ENCODE data around the gene NHLRC4. TPM values are rescaled to one million over a fixed set of nuclear protein-coding genes. Genes with fewer than 3 reads are reported as not detected.

Gene NHLRC4
- total RNA-seq, 1 experiment from 2014 or later = 0.92 TPM

GRCh38 chr16:559411-560203 is 7.2 kb upstream of the NHLRC4 start:
- Mint-ChIP-seq H3K9me3 (no peaks in the 10 kb centered on the region), H3K36me3 (no peaks in the 10 kb centered on the region), H3K27me3 (ENCODE audit: low read depth) (peaks cover 29% of the 10 kb centered on the region), H3K27ac (no peak overlapping the region), H3K4me3 (peak overlapping the region; percentile 62), H3K4me1 (no peaks in the 10 kb centered on the region)
- no peak for TF ChIP-seq AFF4 (CRISPR knock-in tag; IDR thresholded peaks at IDR 0.05; ENCODE audit: borderline replicate concordance)
- no peak for TF ChIP-seq EMX1 (CRISPR knock-in tag; IDR thresholded peaks at IDR 0.05)
- no peak for TF ChIP-seq E2F5 (CRISPR knock-in tag; IDR thresholded peaks at IDR 0.05)
- no peak for TF ChIP-seq TEAD4 (CRISPR knock-in tag; IDR thresholded peaks at IDR 0.05)
- no peak for TF ChIP-seq RORB (CRISPR knock-in tag; IDR thresholded peaks at IDR 0.05)
- TF ChIP-seq NR3C1 (CRISPR knock-in tag; conservative IDR thresholded peaks at IDR 0.05; ENCODE audit: low read depth) = no peak
- TF ChIP-seq ESRRA (CRISPR knock-in tag; IDR thresholded peaks at IDR 0.05; ENCODE audit: borderline replicate concordance) = no peak
- TF ChIP-seq NR2C2 (CRISPR knock-in tag; IDR thresholded peaks at IDR 0.05) = no peak
- TF ChIP-seq USF2 (CRISPR knock-in tag; IDR thresholded peaks at IDR 0.05) = no peak
- ChIA-PET POLR2A (no interaction called here), CTCF (interaction anchor here (0.9 to 1.5 kb wide), 7 partner anchors 10 to 168 kb away, joined by 3 to 5 read pairs (median 4); no protein-coding TSS in a partner anchor)
- ATAC-seq (peak; percentile 19), DNase-seq (ENCODE audit: low spot score) (no peak)

GRCh38 chr16:560204-560700 is 6.6 kb upstream of the NHLRC4 start, which contains the start of gene PRR35:
PRR35 (plus strand) TSS chr16:560394; CDS start chr16:563295, 2,901 bp downstream.
- peaks cover 29% of the 10 kb centered on the region for H3K27me3 Mint-ChIP-seq (ENCODE audit: low read depth)
- ATAC-seq (no peak), DNase-seq (ENCODE audit: low spot score) (no peak)
- H3K27ac Mint-ChIP-seq = no peak within 1 kb of the TSS
- no peaks in the 10 kb centered on the region for H3K9me3 Mint-ChIP-seq
- ChIA-PET CTCF (interaction anchor here (1.2 kb wide), 1 partner anchor 19 kb away, joined by 5 read pairs; no protein-coding TSS in a partner anchor), POLR2A (no interaction called here)
- no peaks in the 10 kb centered on the region for H3K4me1 Mint-ChIP-seq
- H3K4me3 Mint-ChIP-seq = peak within 1 kb of the TSS; percentile 62
- H3K36me3 Mint-ChIP-seq = no peaks in the 10 kb centered on the region
- no peak for TF ChIP-seq NFYB (CRISPR knock-in tag; conservative IDR thresholded peaks at IDR 0.05; ENCODE audit: low read depth)
- no peak for TF ChIP-seq ZNF512 (CRISPR knock-in tag; IDR thresholded peaks at IDR 0.05; ENCODE audit: borderline replicate concordance)
- no peak for TF ChIP-seq ELF4 (CRISPR knock-in tag; IDR thresholded peaks at IDR 0.05; ENCODE audit: low read depth)
- no peak for TF ChIP-seq ATF1 (CRISPR knock-in tag; IDR thresholded peaks at IDR 0.05)
- no peak for TF ChIP-seq GABPB1 (CRISPR knock-in tag; IDR thresholded peaks at IDR 0.05)
- TF ChIP-seq E2F4 (CRISPR knock-in tag; IDR thresholded peaks at IDR 0.05; ENCODE audit: borderline replicate concordance, low read depth) = no peak
- TF ChIP-seq MLX (CRISPR knock-in tag; IDR thresholded peaks at IDR 0.05) = no peak
- TF ChIP-seq NFATC4 (CRISPR knock-in tag; IDR thresholded peaks at IDR 0.05) = no peak
- TF ChIP-seq ZNF281 (CRISPR knock-in tag; IDR thresholded peaks at IDR 0.05) = no peak
- TF ChIP-seq HMGA2 (CRISPR knock-in tag; IDR thresholded peaks at IDR 0.05) = no peak
- TF ChIP-seq IRF2 (CRISPR knock-in tag; IDR thresholded peaks at IDR 0.05; ENCODE audit: borderline replicate concordance, low read depth) = no peak
- no peak for TF ChIP-seq MAX (CRISPR knock-in tag; IDR thresholded peaks at IDR 0.05)

Data from WTC11 (cell line).